Measurements from ENCODE around the gene NLE1.
"Not testable (repeated sequence)": the region's sequence is repeated elsewhere in the genome, so short reads cannot be mapped to it uniquely, and the experiment has no call there.

NLE1 gene

DNA sequence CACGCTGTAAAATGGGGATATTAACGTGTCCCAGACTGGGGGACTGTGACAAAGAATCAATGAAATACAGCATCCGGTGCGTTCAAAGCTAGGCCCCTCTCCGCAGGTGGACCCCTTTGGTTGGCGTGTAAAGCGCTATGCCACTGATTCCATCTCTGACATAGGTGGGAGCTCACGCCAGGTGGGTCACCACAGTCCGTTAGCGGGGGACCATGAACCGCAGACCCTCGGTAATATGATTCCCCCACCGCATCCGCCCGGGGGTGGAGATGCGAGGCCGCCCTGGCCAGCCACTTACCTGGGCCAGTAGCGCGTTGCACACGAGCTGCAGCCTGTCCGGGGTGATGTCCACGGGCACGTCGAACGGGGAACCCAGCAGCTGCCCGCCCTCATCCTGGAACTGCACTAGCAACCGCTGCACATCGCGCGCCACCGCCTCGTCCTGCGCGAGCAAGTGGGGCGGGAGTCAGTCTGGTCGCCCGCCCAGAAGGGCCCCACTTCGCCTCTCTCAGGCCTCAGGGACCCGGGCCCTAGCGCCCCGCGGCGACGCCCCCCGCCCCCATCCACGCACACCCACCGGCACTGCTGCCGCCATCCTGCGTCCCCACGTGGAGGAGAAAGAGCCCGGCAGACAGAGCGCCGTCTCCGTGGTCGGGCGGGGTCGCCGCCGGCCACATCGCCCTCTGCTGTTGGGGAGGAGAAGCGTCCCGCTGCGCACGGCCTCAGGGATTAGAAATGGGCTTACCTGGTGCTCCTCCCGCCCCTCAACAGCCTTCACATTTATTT, at the start of gene NLE1:
TSS of gene NLE1 (minus strand) at position 623 of the 786 bp plus-strand sequence. CDS start at position 595, 28 bp downstream.
- DNase-seq = peak; percentile 90

DNA sequence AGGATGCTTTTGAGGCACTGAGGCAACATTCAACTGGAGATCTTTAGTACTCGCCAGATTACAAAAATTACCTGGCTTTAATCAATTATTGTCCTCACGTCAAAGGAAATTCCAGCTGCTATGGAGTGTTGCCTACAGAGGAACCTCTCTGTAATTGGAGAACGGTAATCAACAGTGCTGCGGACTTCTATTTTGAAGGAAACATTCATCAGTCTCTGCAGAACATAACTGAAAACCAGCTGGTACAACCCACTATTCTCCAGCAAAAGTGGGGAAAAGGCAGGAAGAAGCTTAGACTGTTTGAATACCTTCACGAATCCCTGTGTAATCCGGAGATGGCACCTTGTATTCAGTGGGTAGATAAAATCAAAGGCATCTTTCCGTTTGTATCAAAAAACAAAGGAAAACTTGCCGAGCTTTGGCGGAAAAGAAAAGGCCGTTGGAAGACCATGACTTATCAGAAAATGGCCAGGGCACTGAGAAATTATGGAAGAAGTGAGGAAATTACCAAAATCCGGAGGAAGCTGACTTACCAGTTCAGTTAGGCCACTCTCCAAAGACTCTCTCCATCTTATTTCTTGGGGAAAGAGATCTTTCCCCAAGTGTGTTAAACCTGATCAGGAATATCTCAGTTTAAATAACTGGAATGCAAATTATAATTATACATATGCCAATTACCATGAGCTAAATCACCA, 49.0 kb upstream of the NLE1 start:
- DNase-seq = no peak

DNA sequence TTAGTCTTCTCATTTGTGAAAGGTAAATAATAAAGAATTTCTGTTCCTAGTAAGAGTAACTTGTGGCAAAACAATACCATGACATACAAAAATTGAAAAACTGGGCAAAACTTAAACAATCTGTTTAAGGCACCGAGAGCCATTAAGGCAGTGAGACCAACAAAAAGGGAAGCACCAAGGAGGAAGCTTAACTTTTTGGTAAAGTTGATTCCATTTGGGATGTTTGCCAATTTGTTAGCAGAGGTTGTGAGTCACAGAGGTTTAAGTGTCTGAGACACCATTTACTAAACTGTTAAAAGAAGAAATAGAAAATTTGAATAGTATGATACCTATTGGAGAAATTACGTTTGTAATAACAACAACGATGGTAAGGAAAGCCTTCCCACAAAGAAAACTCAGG, 47.2 kb upstream of the NLE1 start:
- DNase-seq = no peak

DNA sequence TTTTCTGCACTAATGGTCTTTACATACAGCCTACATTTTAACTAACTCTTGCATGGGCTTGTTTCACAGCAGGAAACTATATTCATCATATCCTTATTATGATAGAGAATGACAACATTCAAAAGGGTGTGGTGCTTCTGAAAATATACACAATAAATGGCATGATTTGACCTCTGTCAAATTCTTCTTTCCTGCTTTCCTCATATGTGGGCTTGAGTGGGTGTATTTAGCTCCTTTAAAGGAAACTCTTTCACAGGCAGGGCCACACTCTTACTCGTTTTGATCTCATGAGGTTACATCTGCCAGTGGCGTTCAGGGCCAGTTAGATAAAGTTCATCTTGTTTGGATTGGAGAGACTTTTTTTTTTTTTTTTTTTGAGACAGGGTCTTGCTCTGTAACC, 46.0 kb upstream of the NLE1 start:
- no peak for DNase-seq

DNA sequence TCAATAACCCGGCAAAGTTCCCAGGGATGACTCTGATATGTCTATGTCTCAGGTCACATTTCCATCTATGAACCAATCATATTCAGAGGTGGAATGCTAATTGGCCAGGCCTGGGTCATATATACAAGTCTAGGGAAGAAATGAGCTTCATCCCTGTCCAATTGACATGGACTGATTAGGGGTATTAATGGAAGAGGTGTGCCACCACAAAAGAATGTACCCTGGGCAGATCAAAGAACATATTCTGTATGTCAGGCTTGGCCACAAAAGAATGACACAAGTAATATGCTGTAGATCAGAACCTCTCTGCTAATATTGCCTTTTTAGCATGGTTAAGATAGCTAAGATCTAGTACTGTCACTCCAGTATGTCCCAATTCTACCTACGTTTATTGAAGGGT, 45.4 kb upstream of the NLE1 start:
- no peak for DNase-seq

- no peak for DNase-seq
These were observed 43.7 kb upstream of the NLE1 start for GRCh38 chr17:35185849-35186248.

DNA sequence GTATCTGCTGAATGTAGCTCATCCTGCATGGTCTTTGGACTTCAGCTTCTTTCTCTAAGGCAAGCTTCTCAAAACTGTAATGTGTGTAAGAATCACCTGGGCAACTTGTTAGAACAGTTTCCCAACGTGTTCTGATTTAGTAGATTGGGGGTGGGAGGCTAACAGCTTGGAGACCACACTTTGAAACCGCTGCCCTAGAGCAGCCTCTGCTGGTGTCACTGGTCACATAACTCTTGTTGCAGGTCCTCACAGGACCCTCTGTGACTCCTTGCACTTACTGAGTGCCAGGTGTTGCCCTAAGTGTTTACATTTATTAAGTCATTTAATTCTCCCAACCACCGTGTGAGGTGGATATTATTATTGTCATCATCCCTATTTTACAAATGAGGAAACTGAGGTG, 42.2 kb upstream of the NLE1 start:
- no peak for DNase-seq

DNA sequence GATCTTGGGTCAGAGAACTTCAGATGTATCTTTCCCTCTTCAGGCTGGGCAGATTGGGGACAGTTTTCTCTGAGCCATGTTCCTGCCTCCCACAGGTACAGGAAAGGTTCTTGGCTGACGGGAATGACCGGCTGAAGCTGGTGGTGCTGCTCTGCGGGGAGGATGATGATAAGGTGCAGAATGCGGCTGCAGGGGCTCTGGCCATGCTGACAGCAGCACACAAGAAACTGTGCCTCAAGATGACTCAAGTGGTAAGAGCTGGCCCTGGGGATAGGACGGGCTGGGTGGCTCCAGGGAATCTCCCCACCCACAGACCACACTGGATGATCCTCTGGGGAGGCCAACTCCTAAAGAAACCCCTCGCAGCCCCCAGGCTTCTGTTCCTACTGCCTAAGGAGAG, 41.2 kb upstream of the NLE1 start:
- no peak for DNase-seq

DNA sequence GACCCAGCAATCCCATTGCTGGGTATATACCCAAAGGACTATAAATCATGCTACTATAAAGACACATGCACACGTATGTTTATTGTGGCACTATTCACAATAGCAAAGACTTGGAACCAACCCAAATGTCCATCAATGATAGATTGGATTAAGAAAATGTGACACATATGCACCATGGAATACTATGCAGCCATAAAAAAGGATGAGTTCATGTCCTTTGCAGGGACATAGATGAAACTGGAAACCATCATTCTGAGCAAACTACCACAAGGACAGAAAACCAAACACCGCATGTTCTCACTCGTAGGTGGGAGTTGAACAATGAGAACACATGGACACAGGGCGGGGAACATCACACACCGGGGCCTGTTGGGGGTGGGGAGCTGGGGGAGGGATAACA, 37.3 kb upstream of the NLE1 start:
- not testable (repeated sequence) for DNase-seq

- DNase-seq = no peak
These were observed 34.8 kb upstream of the NLE1 start for GRCh38 chr17:35176897-35177296.

GRCh38 chr17:35175638-35176415, 33.7 kb upstream of the NLE1 start:
- DNase-seq = no peak

GRCh38 chr17:35174835-35175334, 32.8 kb upstream of the NLE1 start:
- DNase-seq = no peak

GRCh38 chr17:35172321-35172720, 30.2 kb upstream of the NLE1 start:
- DNase-seq = not testable (repeated sequence)

GRCh38 chr17:35171834-35172233, 29.7 kb upstream of the NLE1 start:
- no peak for DNase-seq

DNA sequence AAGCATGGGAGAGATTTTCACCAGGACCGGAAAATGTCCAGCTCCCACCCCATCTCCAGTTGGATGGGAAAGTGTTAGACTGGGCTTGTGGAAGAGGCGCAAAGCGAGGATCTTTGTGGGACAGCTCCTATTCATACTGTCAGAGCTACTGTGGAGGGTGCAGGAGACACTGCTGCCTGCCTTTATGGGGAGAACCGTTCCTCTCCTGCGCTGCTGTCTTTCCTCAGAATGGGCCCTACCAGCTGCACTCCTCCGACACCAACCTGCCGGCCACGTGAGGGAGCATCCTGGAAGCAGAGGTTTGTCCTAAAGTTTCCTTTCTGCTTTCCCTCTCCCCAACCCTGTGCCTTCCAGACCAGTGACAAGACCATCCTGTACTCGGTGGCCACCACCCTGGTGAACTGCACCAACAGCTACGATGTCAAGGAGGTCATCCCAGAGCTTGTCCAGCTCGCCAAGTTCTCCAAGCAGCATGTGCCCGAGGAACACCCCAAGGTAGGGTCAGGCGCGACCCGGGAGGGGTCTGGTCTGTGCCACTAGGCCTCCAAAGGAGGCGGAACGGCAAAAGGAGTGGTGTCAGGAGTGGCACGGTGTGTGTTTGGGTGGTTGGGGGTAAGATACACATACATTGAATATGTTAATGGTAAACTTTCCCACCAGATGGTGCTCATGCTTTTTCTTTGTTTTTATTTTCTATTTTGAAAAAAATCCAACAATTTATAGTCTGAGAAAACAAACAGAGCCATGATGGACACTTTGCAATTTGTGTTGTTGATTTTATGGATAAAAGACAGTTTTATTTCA, 29.1 kb upstream of the NLE1 start:
- DNase-seq = no peak

- DNase-seq = no peak
These were observed 27.8 kb upstream of the NLE1 start for GRCh38 chr17:35169835-35170363.

GRCh38 chr17:35167666-35168065, 25.6 kb upstream of the NLE1 start:
- DNase-seq = no peak

DNA sequence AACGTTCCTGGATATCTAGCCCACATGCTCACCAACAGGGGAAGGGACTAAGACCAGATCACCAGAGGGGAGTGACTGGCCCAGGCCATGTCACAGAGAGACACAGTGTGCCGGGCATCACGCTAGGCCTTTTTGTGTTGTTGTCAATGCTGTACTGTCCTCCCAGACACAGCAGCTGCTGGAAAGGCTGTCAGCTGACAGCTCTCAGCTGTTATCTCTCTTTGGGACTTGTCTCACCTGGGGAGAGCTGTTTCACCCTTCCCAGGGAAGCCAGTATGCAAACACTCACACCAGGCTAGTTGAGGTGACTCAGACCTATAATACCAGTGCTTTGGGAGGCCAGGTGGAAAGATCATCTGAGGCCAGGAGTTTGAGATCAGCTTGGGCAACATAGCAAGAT, 24.9 kb upstream of the NLE1 start:
- no peak for DNase-seq

DNA sequence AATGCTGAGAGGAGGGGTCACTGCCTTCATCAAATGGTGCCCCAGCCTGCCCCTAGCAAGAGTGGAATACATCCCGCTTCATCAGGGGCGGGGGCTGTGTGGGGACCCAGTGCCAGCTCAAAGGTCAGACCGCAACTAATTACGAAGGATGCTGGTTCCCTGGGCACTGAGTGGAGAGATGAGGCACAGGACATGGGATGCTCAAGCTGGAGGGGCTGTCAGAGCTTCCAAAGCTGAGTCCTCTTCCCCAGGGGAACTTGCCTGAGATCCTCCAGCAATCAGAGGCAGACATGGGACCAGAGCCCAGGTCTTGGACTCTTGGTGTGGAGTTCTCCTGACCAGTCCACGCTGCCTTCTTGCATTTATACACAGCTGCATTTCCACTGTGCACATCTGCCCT, 24.4 kb upstream of the NLE1 start:
- no peak for DNase-seq

- DNase-seq = no peak
These were observed 22.6 kb upstream of the NLE1 start for GRCh38 chr17:35164716-35165115.

DNA sequence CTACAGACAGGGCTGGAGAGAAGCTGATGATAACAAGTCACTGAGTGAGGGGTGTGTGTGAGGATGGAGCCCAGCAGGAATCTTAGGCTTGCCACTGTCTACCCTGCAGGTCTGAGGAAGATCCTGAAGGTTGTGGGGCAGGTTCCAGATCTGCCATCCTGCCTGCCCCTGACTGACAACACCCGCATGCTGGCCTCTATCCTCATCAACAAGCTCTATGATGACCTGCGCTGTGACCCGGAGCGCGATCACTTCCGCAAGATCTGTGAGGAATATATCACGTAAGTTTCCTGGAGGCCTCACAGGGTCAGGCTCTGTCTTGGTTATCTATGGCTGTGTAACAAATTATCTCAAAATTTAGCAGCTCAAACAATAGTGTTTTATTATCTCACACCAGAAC, 21.8 kb upstream of the NLE1 start:
- no peak for DNase-seq

DNA sequence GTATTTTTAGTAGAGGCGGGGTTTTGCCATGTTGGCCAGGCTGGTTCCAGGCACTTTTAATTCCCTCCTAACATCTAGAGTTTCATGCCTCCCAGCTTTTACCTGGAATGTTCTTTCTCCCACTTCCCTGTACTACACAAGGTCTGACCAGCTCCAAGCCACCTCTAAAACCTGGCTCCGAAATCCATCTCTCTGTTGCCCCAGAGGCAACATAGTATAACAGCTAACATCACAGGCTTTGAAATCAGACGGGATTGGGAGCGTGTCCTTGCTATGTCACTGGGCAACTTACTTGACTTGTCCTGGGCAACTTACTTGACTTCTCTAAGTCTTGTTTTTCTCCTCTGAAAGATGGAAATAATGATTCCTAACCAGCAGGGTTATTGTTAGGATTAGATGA, 20.7 kb upstream of the NLE1 start:
- no peak for DNase-seq

Data from right forelimb (tissue), 1 donor.